NCI-H774 (cell line): ENCODE data around the gene PDLIM7.

Source experiments
- DNase-seq: peaks from one replicate; lab custom pipeline; 2025; lab: John Stamatoyannopoulos, UW

PDLIM7 gene

DNA sequence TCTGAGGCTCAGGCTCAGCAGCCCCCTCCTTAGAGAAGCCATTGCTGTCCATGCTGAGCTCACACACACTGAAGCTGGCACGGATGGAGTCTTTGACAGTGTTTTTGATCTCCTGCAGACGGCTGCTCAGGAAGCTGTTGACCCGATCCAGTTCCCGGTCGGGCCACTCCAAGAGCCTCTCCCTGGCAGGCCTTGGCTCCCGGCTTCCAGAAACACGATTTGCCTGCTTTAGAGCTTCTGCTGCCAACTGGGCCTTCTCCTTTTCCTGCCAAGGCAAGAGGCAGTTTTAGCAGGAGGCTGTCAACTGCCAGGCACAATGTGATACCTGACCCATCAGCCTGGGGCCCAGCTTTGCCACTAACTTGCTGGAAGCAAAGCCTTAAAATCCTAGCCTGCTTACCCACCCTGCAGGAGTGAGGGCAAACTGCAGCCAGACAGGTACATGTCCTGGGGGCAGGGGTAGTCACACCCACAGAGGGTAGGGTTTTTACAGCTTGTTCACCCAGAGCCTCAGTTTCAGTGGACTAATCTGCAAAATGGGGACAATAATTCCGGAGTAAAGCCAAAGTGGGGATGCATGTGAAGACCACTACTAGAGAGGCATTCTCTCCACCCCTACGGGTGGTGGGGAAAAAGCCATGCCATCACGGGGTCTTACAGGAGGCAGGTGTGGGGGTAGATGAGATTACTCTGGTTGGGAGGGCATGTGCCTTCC is 27.7 kb upstream of the PDLIM7 start:
- no peak for DNase-seq

DNA sequence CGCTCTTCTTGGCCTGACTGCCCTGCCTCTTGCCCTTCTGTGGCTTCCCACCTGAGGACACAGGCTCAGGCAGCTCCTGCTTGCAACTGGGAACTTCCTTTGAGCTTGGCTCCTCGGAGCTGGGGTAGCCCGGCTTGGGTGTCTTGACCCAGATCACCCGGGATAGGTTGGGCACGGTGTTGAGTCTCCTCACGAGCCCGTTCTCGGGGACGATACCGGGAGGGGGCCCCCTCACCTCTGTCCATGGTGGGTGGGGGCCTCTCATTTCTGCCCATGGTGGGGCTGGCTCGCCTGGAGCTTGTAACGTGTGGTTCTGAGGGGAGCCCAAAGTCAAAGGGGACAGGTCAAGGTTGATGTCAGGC is 27.1 kb upstream of the PDLIM7 start:
- DNase-seq: no peak

DNA sequence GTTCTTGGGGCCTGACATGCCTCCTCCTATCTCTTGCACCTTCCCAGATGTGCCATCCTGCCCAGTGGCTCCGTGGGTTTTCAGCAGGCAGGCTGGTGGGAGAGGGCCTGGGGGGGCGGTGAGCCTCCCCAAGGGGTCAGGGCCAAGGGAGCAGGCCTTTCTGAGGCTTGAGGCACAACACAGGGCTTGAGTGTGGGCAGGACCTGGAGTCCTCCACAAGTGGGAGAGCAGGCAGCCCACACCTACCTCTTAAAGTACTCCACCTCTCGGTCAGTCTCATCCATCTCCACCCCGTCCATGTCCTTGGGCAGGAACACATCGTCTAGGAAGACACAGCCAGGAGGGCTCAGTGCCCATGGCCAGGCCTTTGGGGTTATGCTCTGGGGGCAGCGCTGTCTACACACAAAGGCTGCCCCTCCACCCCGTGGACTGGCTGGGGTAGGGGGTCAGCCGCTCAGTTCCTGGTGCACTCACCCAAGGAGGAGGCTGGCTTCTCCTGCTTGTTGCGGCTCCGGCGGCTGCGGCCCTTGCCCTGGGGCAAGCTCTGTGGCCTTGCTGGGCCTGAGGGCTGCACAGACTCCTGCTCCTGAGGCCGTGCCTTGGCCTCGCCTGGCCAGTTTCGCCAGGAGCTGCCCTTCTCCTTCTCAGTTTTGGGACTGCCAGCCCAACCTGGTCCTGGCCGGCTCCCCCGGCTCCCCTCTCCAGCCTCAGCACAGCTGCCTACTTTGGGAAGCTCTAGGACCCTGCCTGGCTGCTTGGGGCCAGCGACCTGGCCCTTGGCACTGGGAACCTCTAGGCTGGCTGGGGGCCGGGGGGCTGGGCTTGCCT is 26.5 kb upstream of the PDLIM7 start:
- no peak for DNase-seq

DNA sequence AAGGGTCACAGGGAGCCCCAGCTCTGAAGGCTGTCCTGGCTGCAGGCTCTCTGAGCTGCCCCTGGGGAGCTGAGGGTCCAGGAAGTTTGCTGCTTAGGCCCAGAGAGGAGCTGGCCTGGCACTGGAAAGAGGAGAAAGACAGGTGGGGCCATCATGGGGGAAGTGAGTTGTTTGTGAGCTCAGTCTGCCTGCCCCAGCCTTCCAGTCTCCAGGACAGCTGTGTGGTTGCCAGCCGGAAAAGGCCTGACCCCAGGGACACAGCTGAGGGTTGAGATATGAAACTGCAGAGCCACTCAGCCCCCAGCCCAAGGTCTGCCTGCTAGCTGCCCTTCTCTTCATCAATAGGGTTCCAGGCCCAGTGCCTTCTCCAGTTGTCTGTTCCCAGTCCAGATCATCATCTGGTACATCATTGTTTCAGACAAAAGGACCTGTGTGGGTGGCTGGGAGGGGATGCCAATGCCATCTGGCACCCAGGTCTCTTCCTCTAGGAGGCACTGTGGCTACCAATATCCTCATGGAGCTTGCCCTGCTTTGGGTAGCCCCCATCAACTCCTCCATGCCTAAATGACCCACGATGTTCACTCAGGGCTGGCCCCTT is 23.6 kb upstream of the PDLIM7 start:
- no peak for DNase-seq

DNA sequence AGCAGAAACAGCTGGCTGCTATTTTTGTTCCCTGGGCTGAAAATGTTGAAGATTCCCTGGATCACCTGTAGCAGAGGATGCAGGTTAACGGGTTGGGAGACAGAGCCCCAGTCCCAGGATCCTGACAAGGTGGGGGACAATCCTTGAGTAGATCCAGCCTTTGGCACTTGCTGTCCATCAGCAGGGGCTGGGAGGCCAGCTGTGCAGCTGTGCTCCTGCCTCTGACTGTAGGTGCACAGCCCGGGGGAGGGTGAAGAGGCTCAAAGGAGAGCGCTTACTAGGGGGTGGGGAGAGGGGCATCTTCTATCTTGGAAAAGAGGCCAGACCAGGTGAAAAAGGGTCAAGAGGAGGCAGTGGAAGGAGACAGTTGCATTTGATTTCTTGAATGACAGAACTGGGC is 22.9 kb upstream of the PDLIM7 start:
- DNase-seq: no peak

DNA sequence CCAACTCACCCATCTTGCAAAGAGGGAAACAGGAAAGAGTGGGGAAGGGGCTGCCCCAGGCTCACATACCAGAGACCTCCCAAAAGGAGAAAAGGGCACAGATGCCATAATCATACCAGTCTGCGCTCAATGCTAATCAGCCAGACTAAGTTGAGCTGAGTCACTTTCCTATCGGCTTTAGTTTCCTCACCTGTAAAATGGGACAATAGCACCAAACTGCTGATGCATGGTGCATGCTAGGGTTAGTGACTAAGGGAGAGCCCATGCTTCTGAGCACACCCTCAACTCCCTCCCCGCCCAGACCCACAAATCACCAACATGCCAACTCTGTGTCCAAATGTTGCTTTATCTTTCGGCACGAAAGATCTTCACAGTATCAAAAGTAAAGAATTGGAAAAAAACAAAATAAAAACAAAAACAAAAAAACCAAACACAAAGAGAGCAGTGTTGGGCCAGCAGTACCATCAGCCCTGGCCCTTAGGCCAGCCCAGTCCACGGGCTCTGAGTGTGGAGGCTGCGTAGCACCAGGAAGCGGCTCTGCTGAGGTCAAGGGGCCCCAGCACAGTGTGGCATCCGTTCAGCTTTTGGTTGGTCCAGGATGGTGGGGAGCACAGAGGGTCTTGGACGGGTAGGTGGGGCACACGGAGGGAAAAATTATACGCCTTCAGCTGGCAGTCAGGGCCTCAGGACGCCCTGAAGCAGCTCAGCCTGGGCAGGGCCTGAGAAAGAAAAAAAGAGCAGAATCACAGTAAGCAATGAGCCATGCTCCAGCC is 22.2 kb upstream of the PDLIM7 start:
- DNase-seq: no peak

DNA sequence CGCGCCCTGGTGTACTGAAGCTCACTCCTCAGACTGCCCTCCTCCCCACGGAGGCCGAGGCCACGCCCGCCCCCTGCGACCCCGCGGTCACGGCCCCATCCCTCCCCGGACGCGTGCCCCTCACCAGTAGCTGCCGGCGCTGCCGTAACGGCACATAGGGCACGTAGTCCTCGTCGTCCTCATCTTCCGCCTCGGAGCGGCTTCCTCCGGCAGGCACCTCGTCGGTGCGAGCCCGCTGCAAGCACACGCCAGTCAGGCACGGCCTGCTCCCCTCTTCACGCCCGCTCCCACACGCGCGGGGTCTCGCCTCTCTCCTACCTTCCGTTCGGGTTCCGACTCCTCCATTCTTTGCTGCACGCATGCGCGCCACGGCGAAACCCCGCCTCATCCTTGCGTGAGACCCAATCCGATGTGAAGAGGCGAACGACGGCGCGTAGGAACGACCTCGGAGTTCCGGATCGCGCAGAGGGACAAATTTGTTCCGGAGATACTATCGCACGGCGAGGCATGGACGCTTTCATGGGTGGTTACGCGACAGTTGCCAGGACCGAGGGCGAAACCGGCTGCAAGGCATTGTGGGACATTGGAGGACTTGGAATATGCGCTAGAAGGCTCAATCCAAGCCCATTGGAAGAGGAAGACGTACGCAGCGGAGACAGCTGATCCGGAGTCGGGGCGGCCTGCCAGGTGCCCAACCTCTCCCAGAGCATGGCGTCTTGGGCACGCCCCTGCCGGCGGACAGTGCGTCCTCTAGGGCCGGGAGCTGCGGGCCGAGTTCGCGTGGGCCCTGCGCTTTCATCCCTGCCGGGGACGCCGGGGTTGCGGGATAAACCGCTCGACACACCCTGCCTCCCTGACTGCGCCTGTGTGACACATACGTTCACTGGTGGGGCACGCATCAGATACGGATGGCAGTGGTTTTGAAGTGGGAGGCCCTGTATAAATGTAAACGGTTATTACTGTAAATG is 19.5 kb upstream of the PDLIM7 start, which contains the start of gene DDX41:
TSS of gene DDX41 (minus strand) at position 361 of the 968 bp plus-strand sequence. CDS start at position 345, 16 bp downstream.
- DNase-seq: peak; percentile 96

DNA sequence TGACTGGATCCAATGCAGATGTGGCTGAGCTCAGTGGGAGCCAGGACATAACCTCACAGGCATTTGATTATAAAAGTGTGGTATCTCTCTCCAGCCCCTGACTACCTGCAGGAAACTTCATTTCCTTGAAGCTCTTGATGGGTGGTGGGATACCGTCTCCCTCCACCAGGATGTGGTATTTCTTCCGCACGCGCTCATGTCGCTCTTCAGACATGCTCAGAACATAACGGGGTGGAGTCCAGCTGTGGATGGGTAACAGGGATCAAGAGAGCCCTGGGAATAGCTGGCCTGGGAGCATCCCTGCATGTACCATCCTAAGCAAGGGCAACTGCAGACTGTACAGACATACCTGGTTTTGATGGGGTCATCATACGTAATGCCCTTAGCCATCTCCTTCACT is 18.2 kb upstream of the PDLIM7 start:
- no peak for DNase-seq

DNA sequence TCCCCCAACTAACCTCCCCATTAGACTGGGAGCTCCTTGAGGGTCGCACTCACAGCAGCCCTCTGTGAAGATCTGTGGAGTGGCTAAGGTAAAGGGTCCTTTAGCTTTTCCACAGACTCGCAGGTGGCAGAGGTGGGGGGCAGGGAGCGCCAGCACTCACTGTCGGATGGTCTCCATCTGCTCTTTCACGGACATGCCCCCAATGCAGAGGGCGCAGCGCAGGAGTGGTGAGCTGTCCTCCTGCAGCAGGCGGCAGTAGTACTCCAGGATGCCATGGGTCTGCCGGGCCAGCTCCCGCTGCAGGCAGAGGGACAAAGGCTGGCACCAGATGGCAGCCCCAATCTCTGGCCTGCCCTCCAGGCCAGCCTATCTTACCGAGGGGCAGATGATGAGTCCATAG is 17.1 kb upstream of the PDLIM7 start:
- DNase-seq: no peak

DNA sequence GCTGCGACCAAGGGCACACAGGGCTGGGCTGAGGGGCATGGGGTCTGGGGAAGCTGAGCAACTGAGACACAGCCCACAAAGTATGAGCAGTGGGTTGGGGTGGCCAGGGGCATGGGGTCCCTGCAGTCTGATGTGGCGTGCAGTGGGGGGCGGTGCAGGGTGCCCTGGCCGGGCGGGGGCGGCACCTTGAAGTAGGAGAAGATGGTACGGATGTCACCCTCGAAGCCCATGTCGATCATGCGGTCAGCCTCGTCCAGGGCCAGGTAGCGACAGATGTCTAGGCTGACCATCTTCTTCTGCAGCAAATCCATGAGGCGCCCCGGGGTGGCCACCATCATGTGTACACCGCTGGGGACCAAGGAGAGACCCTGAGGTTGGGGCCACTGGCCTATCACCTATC is 16.1 kb upstream of the PDLIM7 start:
- no peak for DNase-seq

DNA sequence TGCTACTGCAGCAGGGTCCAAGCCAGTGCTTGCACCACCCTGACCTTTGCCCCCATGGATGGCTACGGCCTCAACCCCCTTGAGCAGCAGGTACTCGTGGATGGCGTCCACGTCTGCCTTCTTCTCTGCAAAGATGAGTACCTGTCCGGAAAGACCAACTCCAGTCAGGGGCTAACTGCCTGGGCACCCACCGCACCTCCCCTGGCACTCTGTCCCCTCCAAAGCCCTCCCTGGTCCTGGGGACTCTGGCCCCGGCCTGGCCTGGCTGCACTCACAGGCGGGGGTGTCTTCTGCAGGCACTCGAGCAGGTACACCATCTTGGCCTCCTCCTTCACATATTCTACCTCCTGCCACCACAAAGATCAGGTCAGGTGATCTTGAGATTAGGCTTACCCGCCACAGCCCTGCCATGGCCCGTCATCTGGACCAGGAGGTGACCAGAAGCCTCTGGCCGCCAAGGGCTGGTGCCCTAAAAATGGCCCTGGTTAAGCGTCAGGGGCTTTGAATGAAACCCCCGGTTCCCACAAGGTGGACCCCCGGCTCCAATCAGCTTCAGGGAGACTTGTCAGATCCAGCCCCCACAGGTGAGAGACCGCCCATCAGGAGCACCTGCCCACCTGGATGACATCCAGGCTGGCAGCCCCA is 15.5 kb upstream of the PDLIM7 start:
- no peak for DNase-seq

DNA sequence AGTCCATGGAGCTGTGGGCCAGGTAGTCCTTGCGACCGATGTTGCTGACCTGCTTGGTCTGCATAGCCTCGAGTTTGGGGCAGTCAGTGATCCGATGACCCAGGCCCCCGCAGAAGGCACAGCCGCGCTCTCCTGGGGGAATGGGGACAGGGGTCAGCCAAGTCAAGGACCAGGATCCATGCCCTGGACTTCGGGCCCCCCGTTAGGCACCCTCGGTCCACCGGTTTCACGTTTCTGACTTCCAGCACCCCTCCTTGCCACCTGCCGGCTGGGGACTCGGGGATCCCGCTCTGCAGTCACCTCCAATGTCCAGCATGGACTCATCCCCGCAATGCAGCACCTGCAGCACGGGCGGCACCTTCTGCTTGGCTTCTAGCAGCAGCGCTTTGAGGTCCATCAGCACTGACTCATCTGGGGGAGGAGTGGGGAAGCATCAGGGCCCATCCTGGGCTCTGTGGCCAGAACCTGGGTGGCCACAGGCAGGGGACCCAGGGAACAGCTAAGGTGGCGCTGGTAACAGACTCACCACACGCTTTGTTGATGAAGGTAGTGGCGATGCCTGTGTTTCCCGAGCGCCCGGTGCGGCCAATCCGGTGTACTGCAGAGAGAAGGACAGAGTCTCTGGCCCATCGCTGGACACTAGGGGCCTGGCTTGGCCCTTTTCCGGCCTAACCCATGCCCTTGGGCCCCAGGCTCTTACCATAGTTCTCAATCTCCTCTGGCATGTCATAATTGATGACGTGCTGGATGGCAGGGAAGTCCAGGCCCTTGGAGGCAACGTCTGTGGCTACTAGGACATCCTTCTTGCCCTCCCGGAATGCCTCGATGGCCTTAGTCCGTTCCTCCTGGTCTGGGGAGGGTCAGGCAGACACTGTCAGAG is 14.6 kb upstream of the PDLIM7 start:
- no peak for DNase-seq

DNA sequence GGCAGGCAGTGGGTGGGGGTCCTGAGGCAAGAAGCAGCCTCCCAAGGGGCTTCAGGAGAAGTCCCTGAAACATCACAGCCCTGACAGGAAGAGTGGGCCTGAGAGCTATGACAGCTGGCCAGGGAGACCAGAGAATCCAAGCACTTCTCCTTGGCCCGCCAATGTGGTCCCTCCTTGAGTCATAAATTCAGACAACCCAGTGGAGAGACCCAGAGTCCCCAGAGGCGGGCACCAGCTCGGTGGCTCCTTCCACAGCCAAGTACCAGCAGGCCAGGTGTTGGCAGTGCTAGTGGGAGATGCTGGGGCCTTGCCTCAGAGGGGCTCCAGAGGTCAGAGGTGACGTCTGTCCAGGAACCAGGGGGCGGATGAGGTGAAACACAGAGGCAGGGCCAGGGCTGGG is 13.8 kb upstream of the PDLIM7 start:
- no peak for DNase-seq

DNA sequence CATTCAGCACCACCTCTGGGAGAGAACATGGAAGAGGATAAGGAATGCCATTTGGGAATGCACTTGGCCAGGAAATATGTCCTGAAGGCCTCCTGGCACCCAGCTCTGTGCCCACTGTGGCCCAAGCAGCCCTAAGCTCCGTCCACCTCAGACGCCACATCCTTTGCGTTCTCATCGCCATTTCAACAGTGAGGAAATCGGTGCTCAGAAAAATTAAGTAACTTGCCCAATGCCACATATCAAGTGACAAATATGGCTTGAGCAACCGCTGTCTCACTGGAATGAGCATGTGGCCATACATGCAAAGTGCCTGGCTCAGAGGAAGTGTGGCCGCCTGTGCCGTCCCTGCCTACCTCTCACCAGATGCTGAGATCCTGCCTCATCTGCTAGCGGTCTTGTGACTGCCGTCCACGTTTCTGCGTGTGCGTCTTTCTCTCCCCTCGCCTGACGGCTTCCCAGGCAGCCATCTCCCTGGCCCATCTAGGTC is 13.2 kb upstream of the PDLIM7 start:
- no peak for DNase-seq

DNA sequence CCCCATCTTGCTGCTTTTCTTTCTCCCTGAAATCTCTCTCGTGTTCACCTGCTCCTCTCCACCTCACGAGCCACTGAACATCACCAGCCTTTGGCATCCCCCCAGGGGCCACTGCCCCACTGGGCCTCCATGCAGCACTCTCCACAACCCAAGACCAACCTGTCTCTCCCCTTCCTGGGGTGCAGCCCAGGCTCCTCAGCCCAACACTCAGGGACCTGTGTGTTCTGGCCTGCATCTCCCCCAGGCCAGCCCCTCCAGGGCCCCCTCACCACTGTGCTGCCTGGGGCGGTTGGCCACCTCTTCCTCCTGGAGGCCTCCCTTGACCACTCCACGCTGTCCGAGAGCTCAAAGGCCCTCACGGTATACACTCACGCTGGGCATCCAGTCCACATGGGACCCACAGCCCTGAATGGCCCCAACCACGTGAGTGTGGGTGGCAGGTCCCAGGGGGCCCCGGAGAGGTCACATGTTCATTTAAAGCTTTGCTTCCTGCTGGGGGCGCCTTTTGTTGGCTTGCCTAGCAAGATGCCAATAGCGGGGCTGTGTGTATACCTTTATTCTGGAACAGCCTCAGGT is 12.7 kb upstream of the PDLIM7 start:
- no peak for DNase-seq

DNA sequence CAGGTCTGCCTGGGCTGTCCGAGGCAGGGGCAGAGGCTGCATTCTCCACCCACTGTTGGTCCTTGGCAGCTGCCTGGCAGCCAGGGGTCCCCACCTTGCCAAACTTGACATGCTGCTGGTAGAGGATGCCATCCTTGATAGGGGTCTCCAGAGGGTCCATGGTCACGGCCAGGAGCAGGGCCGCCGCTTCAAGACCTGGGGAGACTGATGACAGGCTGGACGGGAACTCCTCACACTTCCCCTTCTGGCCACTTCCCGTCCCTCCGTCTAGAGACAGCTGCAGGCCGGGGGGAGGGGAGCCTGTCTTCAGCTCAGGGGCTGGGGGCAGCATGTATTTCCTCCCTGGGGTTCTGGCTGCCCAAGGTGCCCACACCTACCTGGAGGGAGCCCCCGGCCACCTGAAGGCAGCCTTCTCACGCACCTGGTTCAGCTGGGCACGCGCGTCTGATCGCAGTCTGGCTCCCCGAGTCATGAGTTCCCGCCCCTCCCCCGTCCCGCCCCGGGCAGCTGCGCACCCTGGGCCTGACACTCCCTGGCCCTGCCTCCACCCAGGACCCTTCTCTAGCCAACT is 12.1 kb upstream of the PDLIM7 start, which contains the start of gene DOK3:
TSS of gene DOK3 (minus strand) at position 446 of the 571 bp plus-strand sequence. CDS start at position 160, 286 bp downstream.
- DNase-seq: no peak

DNA sequence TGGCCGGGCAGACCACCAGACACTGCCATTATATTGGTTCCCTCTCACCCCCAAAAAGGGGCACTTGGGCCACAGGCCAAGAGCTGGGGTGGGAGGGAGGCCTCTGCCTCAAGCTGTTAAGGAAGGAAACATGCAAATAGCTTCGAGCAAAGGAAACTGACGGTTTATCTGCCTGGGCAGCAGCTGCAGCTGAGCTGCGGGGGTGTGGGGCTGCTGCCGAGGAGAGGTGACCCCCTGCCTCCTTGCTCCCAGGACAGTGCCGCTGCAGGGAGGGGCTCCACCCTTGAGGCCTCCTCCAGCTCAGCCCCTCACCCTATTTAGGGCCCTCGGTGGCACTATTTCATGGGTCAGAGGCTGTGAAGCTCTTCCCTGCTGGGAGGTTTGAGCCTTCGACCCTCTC is 11.4 kb upstream of the PDLIM7 start:
- no peak for DNase-seq

DNA sequence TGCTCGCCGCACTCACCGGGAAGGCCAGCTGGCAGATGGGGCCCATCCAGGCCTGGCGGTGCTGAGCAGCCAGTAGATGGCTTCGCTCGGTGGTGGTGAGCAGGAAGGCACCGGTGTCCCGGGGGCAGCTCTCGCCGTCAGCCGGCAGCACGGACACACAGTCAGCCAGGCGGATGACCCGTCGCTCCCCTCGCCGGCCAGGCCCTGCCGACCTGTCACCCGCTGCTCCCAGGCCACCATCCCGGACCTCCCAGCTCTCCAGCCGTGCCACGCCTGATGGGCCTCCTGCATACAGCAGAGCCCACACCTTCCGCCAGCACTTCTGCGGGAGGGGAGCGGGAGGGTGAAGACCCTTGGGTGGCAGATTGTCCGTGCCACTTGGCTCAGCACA is 10.8 kb upstream of the PDLIM7 start:
- DNase-seq: no peak
